Spleen (tissue), 13 donors: ENCODE data around the gene FMNL1. TPM values are rescaled to one million over a fixed set of nuclear protein-coding genes. Genes with fewer than 3 reads are reported as not detected.

Source experiments
- DNase-seq: peaks from one replicate; pipeline ENCODE4 v3.0.0-alpha.2; 2020
- H3K27ac ChIP-seq, 8 donors: fragments of 200-600 bp; sonication (generic) in 7 of 8; 1 replicate in 4 of 8; 2 replicates in 4 of 8; pipeline versions ENCODE4 v1.5.0 to v1.8.0; 2016 to 2021; ENCODE audit warnings: inconsistent platforms in 4 of 8, mild to moderate bottlenecking in 4 of 8, moderate library complexity in 1 of 8
- H3K27me3 ChIP-seq, 7 donors: fragments of 200-600 bp; sonication (generic) in 6 of 7; replicated peaks in 1 of 7; 1 replicate in 4 of 7; 2 replicates in 3 of 7; pipeline versions ENCODE4 v1.5.0 to v1.8.0; 2016 to 2021; ENCODE audit warnings: inconsistent platforms in 3 of 7, mild to moderate bottlenecking in 1 of 7
- H3K36me3 ChIP-seq, 6 donors: fragments of 200-600 bp; sonication (generic) in 5 of 6; 1 replicate in 4 of 6; 2 replicates in 2 of 6; pipeline versions ENCODE4 v1.5.0 to v1.8.0; 2016 to 2021; ENCODE audit warnings: inconsistent platforms in 2 of 6
- H3K4me1 ChIP-seq, 6 donors: fragments of 200-600 bp; sonication (generic) in 5 of 6; 1 replicate in 3 of 6; 2 replicates in 3 of 6; pipeline versions ENCODE4 v1.5.0 to v1.8.0; 2016 to 2021; ENCODE audit warnings: inconsistent platforms in 3 of 6
- H3K4me3 ChIP-seq, 8 donors: fragments of 200-600 bp; sonication (generic) in 7 of 8; 1 replicate in 4 of 8; 2 replicates in 4 of 8; pipeline versions ENCODE4 v1.5.0 to v1.8.0; 2016 to 2021; ENCODE audit warnings: inconsistent platforms in 4 of 8, mild to moderate bottlenecking in 4 of 8, moderate library complexity in 2 of 8
- H3K9me3 ChIP-seq, 8 donors: fragments of 200-600 bp; sonication (generic) in 7 of 8; 1 replicate in 4 of 8; 2 replicates in 4 of 8; pipeline versions ENCODE4 v1.5.0 to v1.8.0; 2016 to 2021; ENCODE audit warnings: inconsistent platforms in 4 of 8
- CTCF ChIP-seq, 11 experiments: fragments of 200-600 bp in 7 of 11; fragments of 450-650 bp in 4 of 11; sonication (generic) in 4 of 11; IDR thresholded peaks in 8 of 11; conservative IDR thresholded peaks in 3 of 11; 1 replicate in 7 of 11; 2 replicates in 4 of 11; pipeline versions ENCODE4 v1.4.0 to v1.8.0; 2016 to 2021; ENCODE audit warnings: antibody characterized with exemption in 11 of 11, inconsistent platforms in 4 of 11, mild to moderate bottlenecking in 1 of 11
- POLR2A ChIP-seq, 3 donors: fragments of 450-650 bp; IDR thresholded peaks; one replicate each; pipeline ENCODE4 v1.5.1; 2017; ENCODE audit warnings: antibody characterized with exemption in 3 of 3, mild to moderate bottlenecking in 1 of 3
- POLR2AphosphoS5 ChIP-seq, 3 donors: sonication (generic); formaldehyde crosslinking; IDR thresholded peaks; one replicate each; pipeline ENCODE4 v1.5.1; 2017; ENCODE audit warnings: antibody characterized with exemption in 3 of 3
- WGBS, 5 donors: extraction: QIAGEN DNeasy Blood & Tissue Kit in 3 of 5; methylation state at CpG; one replicate each; pipeline versions ENCODE4 v1.1.5 to v1.1.7; 2013 to 2018; 5-methylcytosine and 5-hydroxymethylcytosine counted together
- intact Hi-C: fragments of 100-400 bp; cut with DNase I; formaldehyde crosslinking; loops from one replicate; pipeline ENCODE4 v1.15.0; 2023; ENCODE audit warnings: low total_unique reads
- long read RNA-seq, 2 donors: transcript quantifications; one replicate each; lab custom pipeline, GENCODE V29; 2026
- polyA plus RNA-seq, 3 donors: library from polyadenylated mRNA; stranded (reverse); fragments of 200-250 nt; gene quantifications; one replicate each; pipeline ENCODE4 v1.2.1, GENCODE V29; 2013
- total RNA-seq, 7 donors: library from RNA; depleted of rRNA in 3 of 7; stranded (reverse); fragments of >200 nt in 3 of 7; fragmentation: NEBNext Ultra II Directional in 4 of 7; extraction: Animal tissue kit (Norgen Biotek cat#: 25700) in 4 of 7; gene quantifications; one replicate each; pipeline versions ENCODE4 v1.1.0 to v1.2.1, GENCODE V29; 2016 to 2021
- donor health status: healthy with polysubstance abuse.
- donor health status: DM: no; HTN: no; CAD: no; lungs with moderate emphysema.
- donor health status: DM: no; HTN: no; CAD: no.
- donor health status: Bipolar disorder and iron deficiency.
- donor health status: healthy.
- donor health status: DM: no; HTN: no; CAD: no.
- donor health status: DM: yes; HTN: yes; CAD: no.

The FMNL1 gene
- total RNA-seq (100 to 1,000 TPM; 113 to 281 (median 190) TPM), polyA plus RNA-seq (10 to 100 TPM; 40.8 to 71.8 (median 62.8) TPM)
- long read RNA-seq, donor 1, result 0 reads
- long read RNA-seq, donor 2, result 0 reads

GRCh38 chr17:45221081-45222013 lies at the start of gene FMNL1:
TSS of gene FMNL1 (plus strand) at chr17:45221885. CDS start at chr17:45222125, 240 bp downstream.
- Histone ChIP-seq H3K36me3 (peaks cover 0 to 9% (median 0%) of the 10 kb centered on the region in 6 donors), H3K27ac (peak within 1 kb of the TSS; percentile 93 to 99 (median 96)), H3K4me3 (peak within 1 kb of the TSS; percentile 57 to 80 (median 68)), H3K9me3 (no peaks in the 10 kb centered on the region), H3K27me3 (peaks cover 0 to 17% (median 0%) of the 10 kb centered on the region in 7 donors), H3K4me1 (peaks cover 23 to 71% (median 63%) of the 10 kb centered on the region in 6 donors)
- peak; percentile 98 for DNase-seq
- intact Hi-C loops, result no loop called here
- WGBS, 5 donors, result 3 to 5% (median 3%) methylated on average over 46 to 98 of the region's 98 CpGs
- TF ChIP-seq POLR2AphosphoS5 (IDR thresholded peaks at IDR 0.05), result peak; percentile 79 to 89 (median 81)
- no peak for TF ChIP-seq POLR2A (IDR thresholded peaks at IDR 0.05)
- TF ChIP-seq CTCF (IDR thresholded peaks at IDR 0.05 in 8 of 11, conservative IDR thresholded peaks at IDR 0.05 in 3 of 11), result peak in 2 of 11 experiments; percentile 15 to 45

GRCh38 chr17:45172232-45172540 lies 49.5 kb upstream of the FMNL1 start:
- Histone ChIP-seq H3K36me3 (peaks cover 0 to 20% (median 4%) of the 10 kb centered on the region in 6 donors), H3K4me1 (peaks cover 0 to 61% (median 33%) of the 10 kb centered on the region in 6 donors), H3K27ac (peak overlapping the region in 7 of 8 donors; percentile 48 to 90 (median 80)), H3K27me3 (no peaks in the 10 kb centered on the region), H3K4me3 (peak overlapping the region in 3 of 8 donors; percentile 34 to 70 (median 43)), H3K9me3 (no peaks in the 10 kb centered on the region)
- intact Hi-C loops, result no loop called here
- 79 to 91% (median 87%) methylated on average over 5 of the region's 5 CpGs for WGBS, 5 donors
- no peak for DNase-seq
- TF ChIP-seq CTCF (IDR thresholded peaks at IDR 0.05 in 8 of 11, conservative IDR thresholded peaks at IDR 0.05 in 3 of 11) (no peak), POLR2A (IDR thresholded peaks at IDR 0.05) (no peak), POLR2AphosphoS5 (IDR thresholded peaks at IDR 0.05) (no peak)

GRCh38 chr17:45172541-45173286 lies 49.0 kb upstream of the FMNL1 start:
- Histone ChIP-seq H3K36me3 (peaks cover 0 to 20% (median 4%) of the 10 kb centered on the region in 6 donors), H3K27me3 (no peaks in the 10 kb centered on the region), H3K4me1 (peaks cover 0 to 61% (median 33%) of the 10 kb centered on the region in 6 donors), H3K4me3 (peak overlapping the region in 7 of 8 donors; percentile 15 to 70 (median 32)), H3K27ac (peak overlapping the region; percentile 23 to 90 (median 78)), H3K9me3 (no peaks in the 10 kb centered on the region)
- peak; percentile 88 for DNase-seq
- intact Hi-C loops, result no loop called here
- TF ChIP-seq POLR2A (IDR thresholded peaks at IDR 0.05), result no peak
- no peak for TF ChIP-seq CTCF (IDR thresholded peaks at IDR 0.05 in 8 of 11, conservative IDR thresholded peaks at IDR 0.05 in 3 of 11)
- peak; percentile 24 to 71 (median 53) for TF ChIP-seq POLR2AphosphoS5 (IDR thresholded peaks at IDR 0.05)
- 6 to 14% (median 11%) methylated on average over 6 to 10 of the region's 10 CpGs for WGBS, 5 donors
